HepG2 (cell line): ENCODE measurements around the gene GPR15.

Experiments used
- FOXK1 ChIP-seq: sonication (generic); formaldehyde crosslinking; IDR thresholded peaks from 2 replicates; pipeline ENCODE4 v1.4.0; 2020; ENCODE audit warnings: low read depth, missing genetic modification reagents, borderline replicate concordance
- KDM1A ChIP-seq: IDR thresholded peaks from 2 replicates; pipeline ENCODE4 v1.6.1; 2016; ENCODE audit warnings: missing compliant biosample characterization
- PCBP2 ChIP-seq: fragments of 200-400 bp; formaldehyde crosslinking; optimal IDR thresholded peaks from 2 replicates; pipeline ENCODE3; 2018; ENCODE audit warnings: low read length, low read depth; ENCODE audit not compliant: poor library complexity, severe bottlenecking
- POLR2A ChIP-seq, 2 experiments: IDR thresholded peaks; 2 replicates each; pipeline ENCODE4 v1.6.1; 2011; ENCODE audit warnings: low read depth in 2 of 2, low read length in 2 of 2, mild to moderate bottlenecking in 1 of 2, moderate library complexity in 1 of 2; ENCODE audit not compliant: insufficient read depth in 1 of 2
- RAD51 ChIP-seq: fragments of 450-650 bp; IDR thresholded peaks from 2 replicates; pipeline ENCODE4 v1.6.1; 2016; ENCODE audit warnings: borderline replicate concordance
- SALL1 ChIP-seq: sonication (generic); formaldehyde crosslinking; IDR thresholded peaks from 2 replicates; pipeline ENCODE4 v1.8.0; 2022; ENCODE audit warnings: mild to moderate bottlenecking, missing genetic modification reagents
- TBP ChIP-seq: sonication (generic); formaldehyde crosslinking; IDR thresholded peaks from 2 replicates; pipeline ENCODE4 v1.5.0; 2020; ENCODE audit warnings: missing genetic modification reagents
- ZNF644 ChIP-seq: IDR thresholded peaks from 2 replicates; pipeline ENCODE4 v1.6.1; 2016; ENCODE audit warnings: low read depth
- TF ChIP-seq, protein P1 (sequence below): sonication (generic); formaldehyde crosslinking; IDR thresholded peaks from 2 replicates; pipeline ENCODE4 v1.4.0; 2020; ENCODE audit warnings: mild to moderate bottlenecking, missing genetic modification reagents, borderline replicate concordance
- TF ChIP-seq, protein P2 (sequence below): sonication (generic); formaldehyde crosslinking; IDR thresholded peaks from 2 replicates; pipeline ENCODE4 v1.4.0; 2020; ENCODE audit warnings: low read depth, mild to moderate bottlenecking, missing genetic modification reagents
- TF ChIP-seq, protein P3 (sequence below), 2 experiments: IDR thresholded peaks; 2 replicates each; pipeline ENCODE4 v1.6.1; 2011 to 2012; ENCODE audit warnings: low read length in 2 of 2, borderline replicate concordance in 1 of 2, low read depth in 1 of 2, mild to moderate bottlenecking in 1 of 2, moderate library complexity in 1 of 2
- TF ChIP-seq, protein P4 (sequence below): sonication (generic); formaldehyde crosslinking; IDR thresholded peaks from one replicate; pipeline ENCODE4 v1.5.1; 2020; ENCODE audit warnings: mild to moderate bottlenecking, missing genetic modification reagents; ENCODE audit errors: not compliant biosample characterization

DNA sequence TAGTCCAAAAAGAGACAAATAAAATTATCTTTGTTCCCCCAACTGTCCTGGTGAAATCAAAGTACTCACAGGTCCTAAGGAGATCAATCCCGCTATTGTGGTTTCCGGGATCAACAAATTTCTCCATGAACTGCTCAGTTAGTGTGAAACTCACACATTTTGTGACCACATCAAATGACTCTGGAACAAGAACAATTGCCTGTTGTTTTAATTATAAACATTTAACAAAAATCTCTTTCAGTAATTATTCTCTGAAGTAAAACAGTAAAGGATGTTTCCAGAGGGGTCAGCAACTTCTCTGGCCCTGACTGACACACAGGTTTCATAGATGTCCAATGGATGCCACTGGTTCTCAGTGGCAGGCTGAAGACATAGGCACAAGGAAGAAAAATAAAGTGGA lies 13.0 kb upstream of the GPR15 start:
- TF ChIP-seq ZNF644 (CRISPR knock-in tag) = no peak
- TF ChIP-seq, protein P1, sequence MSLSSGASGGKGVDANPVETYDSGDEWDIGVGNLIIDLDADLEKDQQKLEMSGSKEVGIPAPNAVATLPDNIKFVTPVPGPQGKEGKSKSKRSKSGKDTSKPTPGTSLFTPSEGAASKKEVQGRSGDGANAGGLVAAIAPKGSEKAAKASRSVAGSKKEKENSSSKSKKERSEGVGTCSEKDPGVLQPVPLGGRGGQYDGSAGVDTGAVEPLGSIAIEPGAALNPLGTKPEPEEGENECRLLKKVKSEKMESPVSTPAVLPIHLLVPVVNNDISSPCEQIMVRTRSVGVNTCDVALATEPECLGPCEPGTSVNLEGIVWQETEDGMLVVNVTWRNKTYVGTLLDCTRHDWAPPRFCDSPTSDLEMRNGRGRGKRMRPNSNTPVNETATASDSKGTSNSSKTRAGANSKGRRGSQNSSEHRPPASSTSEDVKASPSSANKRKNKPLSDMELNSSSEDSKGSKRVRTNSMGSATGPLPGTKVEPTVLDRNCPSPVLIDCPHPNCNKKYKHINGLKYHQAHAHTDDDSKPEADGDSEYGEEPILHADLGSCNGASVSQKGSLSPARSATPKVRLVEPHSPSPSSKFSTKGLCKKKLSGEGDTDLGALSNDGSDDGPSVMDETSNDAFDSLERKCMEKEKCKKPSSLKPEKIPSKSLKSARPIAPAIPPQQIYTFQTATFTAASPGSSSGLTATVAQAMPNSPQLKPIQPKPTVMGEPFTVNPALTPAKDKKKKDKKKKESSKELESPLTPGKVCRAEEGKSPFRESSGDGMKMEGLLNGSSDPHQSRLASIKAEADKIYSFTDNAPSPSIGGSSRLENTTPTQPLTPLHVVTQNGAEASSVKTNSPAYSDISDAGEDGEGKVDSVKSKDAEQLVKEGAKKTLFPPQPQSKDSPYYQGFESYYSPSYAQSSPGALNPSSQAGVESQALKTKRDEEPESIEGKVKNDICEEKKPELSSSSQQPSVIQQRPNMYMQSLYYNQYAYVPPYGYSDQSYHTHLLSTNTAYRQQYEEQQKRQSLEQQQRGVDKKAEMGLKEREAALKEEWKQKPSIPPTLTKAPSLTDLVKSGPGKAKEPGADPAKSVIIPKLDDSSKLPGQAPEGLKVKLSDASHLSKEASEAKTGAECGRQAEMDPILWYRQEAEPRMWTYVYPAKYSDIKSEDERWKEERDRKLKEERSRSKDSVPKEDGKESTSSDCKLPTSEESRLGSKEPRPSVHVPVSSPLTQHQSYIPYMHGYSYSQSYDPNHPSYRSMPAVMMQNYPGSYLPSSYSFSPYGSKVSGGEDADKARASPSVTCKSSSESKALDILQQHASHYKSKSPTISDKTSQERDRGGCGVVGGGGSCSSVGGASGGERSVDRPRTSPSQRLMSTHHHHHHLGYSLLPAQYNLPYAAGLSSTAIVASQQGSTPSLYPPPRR (CRISPR knock-in tag) = no peak
- TF ChIP-seq, protein P2, sequence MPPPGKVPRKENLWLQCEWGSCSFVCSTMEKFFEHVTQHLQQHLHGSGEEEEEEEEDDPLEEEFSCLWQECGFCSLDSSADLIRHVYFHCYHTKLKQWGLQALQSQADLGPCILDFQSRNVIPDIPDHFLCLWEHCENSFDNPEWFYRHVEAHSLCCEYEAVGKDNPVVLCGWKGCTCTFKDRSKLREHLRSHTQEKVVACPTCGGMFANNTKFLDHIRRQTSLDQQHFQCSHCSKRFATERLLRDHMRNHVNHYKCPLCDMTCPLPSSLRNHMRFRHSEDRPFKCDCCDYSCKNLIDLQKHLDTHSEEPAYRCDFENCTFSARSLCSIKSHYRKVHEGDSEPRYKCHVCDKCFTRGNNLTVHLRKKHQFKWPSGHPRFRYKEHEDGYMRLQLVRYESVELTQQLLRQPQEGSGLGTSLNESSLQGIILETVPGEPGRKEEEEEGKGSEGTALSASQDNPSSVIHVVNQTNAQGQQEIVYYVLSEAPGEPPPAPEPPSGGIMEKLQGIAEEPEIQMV (CRISPR knock-in tag) = no peak
- TF ChIP-seq RAD51 = no peak
- TF ChIP-seq, protein P3, sequence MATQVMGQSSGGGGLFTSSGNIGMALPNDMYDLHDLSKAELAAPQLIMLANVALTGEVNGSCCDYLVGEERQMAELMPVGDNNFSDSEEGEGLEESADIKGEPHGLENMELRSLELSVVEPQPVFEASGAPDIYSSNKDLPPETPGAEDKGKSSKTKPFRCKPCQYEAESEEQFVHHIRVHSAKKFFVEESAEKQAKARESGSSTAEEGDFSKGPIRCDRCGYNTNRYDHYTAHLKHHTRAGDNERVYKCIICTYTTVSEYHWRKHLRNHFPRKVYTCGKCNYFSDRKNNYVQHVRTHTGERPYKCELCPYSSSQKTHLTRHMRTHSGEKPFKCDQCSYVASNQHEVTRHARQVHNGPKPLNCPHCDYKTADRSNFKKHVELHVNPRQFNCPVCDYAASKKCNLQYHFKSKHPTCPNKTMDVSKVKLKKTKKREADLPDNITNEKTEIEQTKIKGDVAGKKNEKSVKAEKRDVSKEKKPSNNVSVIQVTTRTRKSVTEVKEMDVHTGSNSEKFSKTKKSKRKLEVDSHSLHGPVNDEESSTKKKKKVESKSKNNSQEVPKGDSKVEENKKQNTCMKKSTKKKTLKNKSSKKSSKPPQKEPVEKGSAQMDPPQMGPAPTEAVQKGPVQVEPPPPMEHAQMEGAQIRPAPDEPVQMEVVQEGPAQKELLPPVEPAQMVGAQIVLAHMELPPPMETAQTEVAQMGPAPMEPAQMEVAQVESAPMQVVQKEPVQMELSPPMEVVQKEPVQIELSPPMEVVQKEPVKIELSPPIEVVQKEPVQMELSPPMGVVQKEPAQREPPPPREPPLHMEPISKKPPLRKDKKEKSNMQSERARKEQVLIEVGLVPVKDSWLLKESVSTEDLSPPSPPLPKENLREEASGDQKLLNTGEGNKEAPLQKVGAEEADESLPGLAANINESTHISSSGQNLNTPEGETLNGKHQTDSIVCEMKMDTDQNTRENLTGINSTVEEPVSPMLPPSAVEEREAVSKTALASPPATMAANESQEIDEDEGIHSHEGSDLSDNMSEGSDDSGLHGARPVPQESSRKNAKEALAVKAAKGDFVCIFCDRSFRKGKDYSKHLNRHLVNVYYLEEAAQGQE (IDR thresholded peaks at IDR 0.05; ENCODE audit: borderline replicate concordance in 1 of 2, low read depth in 1 of 2, low read length in 2 of 2) = no peak
- no peak for TF ChIP-seq TBP (CRISPR knock-in tag)
- TF ChIP-seq, protein P4, sequence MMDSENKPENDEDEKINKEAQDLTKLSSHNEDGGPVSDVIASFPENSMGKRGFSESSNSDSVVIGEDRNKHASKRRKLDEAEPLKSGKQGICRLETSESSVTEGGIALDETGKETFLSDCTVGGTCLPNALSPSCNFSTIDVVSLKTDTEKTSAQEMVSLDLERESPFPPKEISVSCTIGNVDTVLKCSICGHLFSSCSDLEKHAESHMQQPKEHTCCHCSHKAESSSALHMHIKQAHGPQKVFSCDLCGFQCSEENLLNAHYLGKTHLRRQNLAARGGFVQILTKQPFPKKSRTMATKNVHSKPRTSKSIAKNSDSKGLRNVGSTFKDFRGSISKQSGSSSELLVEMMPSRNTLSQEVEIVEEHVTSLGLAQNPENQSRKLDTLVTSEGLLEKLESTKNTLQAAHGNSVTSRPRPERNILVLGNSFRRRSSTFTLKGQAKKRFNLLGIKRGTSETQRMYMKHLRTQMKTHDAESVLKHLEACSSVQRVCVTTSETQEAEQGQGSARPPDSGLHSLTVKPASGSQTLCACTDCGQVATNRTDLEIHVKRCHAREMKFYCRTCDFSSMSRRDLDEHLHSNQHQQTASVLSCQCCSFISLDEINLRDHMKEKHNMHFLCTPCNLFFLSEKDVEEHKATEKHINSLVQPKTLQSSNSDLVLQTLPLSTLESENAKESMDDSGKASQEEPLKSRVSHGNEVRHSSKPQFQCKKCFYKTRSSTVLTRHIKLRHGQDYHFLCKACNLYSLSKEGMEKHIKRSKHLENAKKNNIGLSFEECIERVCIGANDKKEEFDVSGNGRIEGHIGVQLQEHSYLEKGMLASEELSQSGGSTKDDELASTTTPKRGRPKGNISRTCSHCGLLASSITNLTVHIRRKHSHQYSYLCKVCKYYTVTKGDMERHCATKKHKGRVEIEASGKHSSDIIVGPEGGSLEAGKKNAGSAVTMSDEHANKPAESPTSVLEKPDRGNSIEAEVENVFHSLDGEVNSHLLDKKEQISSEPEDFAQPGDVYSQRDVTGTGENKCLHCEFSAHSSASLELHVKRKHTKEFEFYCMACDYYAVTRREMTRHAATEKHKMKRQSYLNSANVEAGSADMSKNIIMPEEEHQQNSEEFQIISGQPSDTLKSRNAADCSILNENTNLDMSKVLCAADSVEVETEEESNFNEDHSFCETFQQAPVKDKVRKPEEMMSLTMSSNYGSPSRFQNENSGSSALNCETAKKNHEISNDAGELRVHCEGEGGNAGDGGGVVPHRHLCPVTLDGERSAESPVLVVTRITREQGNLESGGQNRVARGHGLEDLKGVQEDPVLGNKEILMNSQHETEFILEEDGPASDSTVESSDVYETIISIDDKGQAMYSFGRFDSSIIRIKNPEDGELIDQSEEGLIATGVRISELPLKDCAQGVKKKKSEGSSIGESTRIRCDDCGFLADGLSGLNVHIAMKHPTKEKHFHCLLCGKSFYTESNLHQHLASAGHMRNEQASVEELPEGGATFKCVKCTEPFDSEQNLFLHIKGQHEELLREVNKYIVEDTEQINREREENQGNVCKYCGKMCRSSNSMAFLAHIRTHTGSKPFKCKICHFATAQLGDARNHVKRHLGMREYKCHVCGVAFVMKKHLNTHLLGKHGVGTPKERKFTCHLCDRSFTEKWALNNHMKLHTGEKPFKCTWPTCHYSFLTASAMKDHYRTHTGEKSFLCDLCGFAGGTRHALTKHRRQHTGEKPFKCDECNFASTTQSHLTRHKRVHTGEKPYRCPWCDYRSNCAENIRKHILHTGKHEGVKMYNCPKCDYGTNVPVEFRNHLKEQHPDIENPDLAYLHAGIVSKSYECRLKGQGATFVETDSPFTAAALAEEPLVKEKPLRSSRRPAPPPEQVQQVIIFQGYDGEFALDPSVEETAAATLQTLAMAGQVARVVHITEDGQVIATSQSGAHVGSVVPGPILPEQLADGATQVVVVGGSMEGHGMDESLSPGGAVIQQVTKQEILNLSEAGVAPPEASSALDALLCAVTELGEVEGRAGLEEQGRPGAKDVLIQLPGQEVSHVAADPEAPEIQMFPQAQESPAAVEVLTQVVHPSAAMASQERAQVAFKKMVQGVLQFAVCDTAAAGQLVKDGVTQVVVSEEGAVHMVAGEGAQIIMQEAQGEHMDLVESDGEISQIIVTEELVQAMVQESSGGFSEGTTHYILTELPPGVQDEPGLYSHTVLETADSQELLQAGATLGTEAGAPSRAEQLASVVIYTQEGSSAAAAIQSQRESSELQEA (CRISPR knock-in tag) = no peak
- TF ChIP-seq SALL1 = no peak
- TF ChIP-seq FOXK1 = no peak
- TF ChIP-seq POLR2A (IDR thresholded peaks at IDR 0.05; ENCODE audit: insufficient read depth in 1 of 2, low read depth in 2 of 2, low read length in 2 of 2) = no peak
- no peak for TF ChIP-seq PCBP2
- TF ChIP-seq KDM1A (CRISPR knock-in tag) = no peak
